Nephron (organoid): ENCODE measurements around the gene NKX2-2.

Source experiments
- H3K27ac Mint-ChIP-seq, 3 experiments: 2 replicates each; pipeline ENCODE4 v1.8.0; 2020; ENCODE audit warnings: mixed read lengths in 3 of 3, mild to moderate bottlenecking in 2 of 3, moderate library complexity in 1 of 3
- H3K27me3 Mint-ChIP-seq: 2 replicates; pipeline ENCODE4 v1.8.0; 2021; ENCODE audit warnings: low read depth, mild to moderate bottlenecking, moderate library complexity, mixed read lengths
- H3K36me3 Mint-ChIP-seq: 2 replicates; pipeline ENCODE4 v1.8.0; 2020; ENCODE audit warnings: low read depth, mixed read lengths
- H3K4me1 Mint-ChIP-seq: 2 replicates; pipeline ENCODE4 v1.8.0; 2020; ENCODE audit warnings: mixed read lengths
- H3K4me3 Mint-ChIP-seq, 3 experiments: 2 replicates each; pipeline ENCODE4 v1.8.0; 2020; ENCODE audit warnings: mild to moderate bottlenecking in 3 of 3, mixed read lengths in 3 of 3, moderate library complexity in 2 of 3
- H3K9me3 Mint-ChIP-seq: 2 replicates; pipeline ENCODE4 v1.8.0; 2020; ENCODE audit warnings: mixed read lengths
- CTCF ChIP-seq, 3 experiments: fragments of 200-600 bp; sonication (generic); IDR thresholded peaks; one replicate each; pipeline ENCODE4 v1.5.0; 2021; ENCODE audit warnings: antibody characterized with exemption in 3 of 3; ENCODE audit not compliant: unreplicated experiment in 3 of 3

Gene NKX2-2

GRCh38 chr20:21516861-21517565 lies 3.1 kb upstream of the NKX2-2 start:
- TF ChIP-seq CTCF (IDR thresholded peaks at IDR 0.05; ENCODE audit: unreplicated experiment in 3 of 3) = no peak
- Mint-ChIP-seq H3K9me3 (no peaks in the 10 kb centered on the region), H3K27ac (no peak overlapping the region), H3K4me3 (no peak overlapping the region), H3K4me1 (peaks cover 23% of the 10 kb centered on the region), H3K27me3 (peaks cover 100% of the 10 kb centered on the region), H3K36me3 (no peaks in the 10 kb centered on the region)

- no peaks in the 10 kb centered on the region for H3K36me3 Mint-ChIP-seq
- H3K9me3 Mint-ChIP-seq = no peaks in the 10 kb centered on the region
- H3K4me3 Mint-ChIP-seq = peak overlapping the region in 2 of 3 experiments; percentile 21 to 31
- peaks cover 100% of the 10 kb centered on the region for H3K27me3 Mint-ChIP-seq
- no peak for TF ChIP-seq CTCF (IDR thresholded peaks at IDR 0.05; ENCODE audit: unreplicated experiment in 3 of 3)
- no peak overlapping the region for H3K27ac Mint-ChIP-seq
- peaks cover 26% of the 10 kb centered on the region for H3K4me1 Mint-ChIP-seq
Observed at GRCh38 chr20:21516180-21516567, 2.3 kb upstream of the NKX2-2 start.

- Mint-ChIP-seq H3K27me3 (peaks cover 99% of the 10 kb centered on the region), H3K36me3 (no peaks in the 10 kb centered on the region), H3K9me3 (no peaks in the 10 kb centered on the region), H3K27ac (no peak overlapping the region), H3K4me1 (peaks cover 23% of the 10 kb centered on the region), H3K4me3 (peak overlapping the region; percentile 12 to 31 (median 21))
- TF ChIP-seq CTCF (IDR thresholded peaks at IDR 0.05; ENCODE audit: unreplicated experiment in 3 of 3) = no peak
Observed at GRCh38 chr20:21515300-21516179, 1.7 kb upstream of the NKX2-2 start.

- H3K9me3 Mint-ChIP-seq = no peaks in the 10 kb centered on the region
- H3K27me3 Mint-ChIP-seq = peaks cover 99% of the 10 kb centered on the region
- peaks cover 27% of the 10 kb centered on the region for H3K4me1 Mint-ChIP-seq
- TF ChIP-seq CTCF (IDR thresholded peaks at IDR 0.05; ENCODE audit: unreplicated experiment in 3 of 3) = no peak
- H3K27ac Mint-ChIP-seq = no peak overlapping the region
- no peaks in the 10 kb centered on the region for H3K36me3 Mint-ChIP-seq
- H3K4me3 Mint-ChIP-seq = peak overlapping the region in 2 of 3 experiments; percentile 8 to 30
Observed at GRCh38 chr20:21514553-21515251, 838 bp upstream of the NKX2-2 start.

- Mint-ChIP-seq H3K36me3 (no peaks in the 10 kb centered on the region), H3K9me3 (no peaks in the 10 kb centered on the region), H3K27ac (no peak overlapping the region), H3K4me1 (peaks cover 35% of the 10 kb centered on the region), H3K4me3 (peak overlapping the region in 2 of 3 experiments; percentile 45 to 54), H3K27me3 (peaks cover 99% of the 10 kb centered on the region)
- no peak for TF ChIP-seq CTCF (IDR thresholded peaks at IDR 0.05; ENCODE audit: unreplicated experiment in 3 of 3)
Observed at GRCh38 chr20:21513181-21513663, 642 bp downstream of the NKX2-2 start.
